HepG2 (cell line): ENCODE measurements around the gene GALNT11.

Experiments used
- CTCF ChIP-seq: sonication (generic); formaldehyde crosslinking; IDR thresholded peaks from 2 replicates; pipeline ENCODE4 v1.5.0; 2020; ENCODE audit warnings: mild to moderate bottlenecking, missing genetic modification reagents, moderate library complexity
- MXD4 ChIP-seq: IDR thresholded peaks from 2 replicates; pipeline ENCODE4 v1.6.1; 2016; ENCODE audit warnings: mild to moderate bottlenecking, missing biosample characterization, missing genetic modification reagents
- ZNF17 ChIP-seq: sonication (generic); formaldehyde crosslinking; IDR thresholded peaks from 2 replicates; pipeline ENCODE4 v1.5.0; 2020; ENCODE audit warnings: mild to moderate bottlenecking, missing genetic modification reagents
- ZNF256 ChIP-seq: sonication (generic); formaldehyde crosslinking; conservative IDR thresholded peaks from 2 replicates; pipeline ENCODE4 v1.4.0; 2020; ENCODE audit warnings: missing genetic modification reagents
- ZNF350 ChIP-seq: sonication (generic); formaldehyde crosslinking; IDR thresholded peaks from 2 replicates; pipeline ENCODE4 v1.4.0; 2020; ENCODE audit warnings: mild to moderate bottlenecking, low read depth, missing genetic modification reagents, borderline replicate concordance
- TF ChIP-seq, protein P1 (sequence below): sonication (generic); formaldehyde crosslinking; IDR thresholded peaks from 2 replicates; pipeline ENCODE4 v1.5.0; 2020; ENCODE audit warnings: mild to moderate bottlenecking, missing genetic modification reagents

GRCh38 chr7:152129682-152130081 lies 104.2 kb downstream of the GALNT11 start:
- TF ChIP-seq ZNF256 (CRISPR knock-in tag) (no peak), ZNF350 (no peak), ZNF17 (CRISPR knock-in tag) (no peak), CTCF (no peak), MXD4 (CRISPR knock-in tag) (no peak)
- TF ChIP-seq, protein P1, sequence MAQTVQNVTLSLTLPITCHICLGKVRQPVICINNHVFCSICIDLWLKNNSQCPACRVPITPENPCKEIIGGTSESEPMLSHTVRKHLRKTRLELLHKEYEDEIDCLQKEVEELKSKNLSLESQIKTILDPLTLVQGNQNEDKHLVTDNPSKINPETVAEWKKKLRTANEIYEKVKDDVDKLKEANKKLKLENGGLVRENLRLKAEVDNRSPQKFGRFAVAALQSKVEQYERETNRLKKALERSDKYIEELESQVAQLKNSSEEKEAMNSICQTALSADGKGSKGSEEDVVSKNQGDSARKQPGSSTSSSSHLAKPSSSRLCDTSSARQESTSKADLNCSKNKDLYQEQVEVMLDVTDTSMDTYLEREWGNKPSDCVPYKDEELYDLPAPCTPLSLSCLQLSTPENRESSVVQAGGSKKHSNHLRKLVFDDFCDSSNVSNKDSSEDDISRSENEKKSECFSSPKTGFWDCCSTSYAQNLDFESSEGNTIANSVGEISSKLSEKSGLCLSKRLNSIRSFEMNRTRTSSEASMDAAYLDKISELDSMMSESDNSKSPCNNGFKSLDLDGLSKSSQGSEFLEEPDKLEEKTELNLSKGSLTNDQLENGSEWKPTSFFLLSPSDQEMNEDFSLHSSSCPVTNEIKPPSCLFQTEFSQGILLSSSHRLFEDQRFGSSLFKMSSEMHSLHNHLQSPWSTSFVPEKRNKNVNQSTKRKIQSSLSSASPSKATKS (CRISPR knock-in tag) = no peak
